Measurements from ENCODE around the gene ARFGEF2.

GRCh38 chr20:48909910-48910309 is 11.6 kb upstream of the ARFGEF2 start:
- TF ChIP-seq CTCF (IDR thresholded peaks at IDR 0.05) (no peak), EP300 (IDR thresholded peaks at IDR 0.05) (no peak)

Measured in esophagus muscularis mucosa (tissue), 3 donors.